Measurements from ENCODE around the gene NMRAL1. TPM values are rescaled to one million over a fixed set of nuclear protein-coding genes. Genes with fewer than 3 reads are reported as not detected.

NMRAL1 gene
- total and polyA plus RNA-seq, 2 experiments from 2014 or later, result 50.7 to 61.7 TPM

DNA sequence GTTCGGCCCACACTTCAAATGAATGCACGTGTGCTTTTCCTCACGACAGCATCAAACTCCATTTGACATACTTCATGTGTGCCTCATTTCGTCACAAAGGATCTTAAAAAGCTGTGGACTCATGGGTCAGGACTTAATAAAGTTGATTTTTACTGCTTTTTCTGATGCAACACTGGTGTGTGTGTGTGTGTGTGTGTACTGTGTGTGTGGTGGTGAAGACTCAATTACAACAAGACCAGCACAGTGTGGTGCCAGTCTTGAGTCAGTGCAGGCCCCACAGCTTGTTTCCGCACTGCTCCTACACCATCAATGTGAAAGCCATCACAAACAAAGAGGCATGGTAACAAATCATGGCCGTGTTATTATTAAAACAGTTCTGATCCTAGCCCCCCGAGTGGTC is 46.5 kb upstream of the NMRAL1 start:
- Histone ChIP-seq H3K4me3 (no peak overlapping the region), H3F3A (replicated peaks; ENCODE audit: low read depth) (peaks cover 9% of the 10 kb centered on the region; the same call in 1 of the 2 replicates), H4K20me1 (replicated peaks; ENCODE audit: insufficient read depth) (peaks cover 15% of the 10 kb centered on the region; the same call in 1 of the 2 replicates), H3K79me2 (replicated peaks; ENCODE audit: insufficient read depth) (peaks cover 41% of the 10 kb centered on the region), H2AFZ (no peak overlapping the region), H3K4me2 (no peak overlapping the region), H3K27me3 (ENCODE audit: insufficient read depth) (no peaks in the 10 kb centered on the region), H3K27ac (ENCODE audit: low read depth) (no peak overlapping the region), H3K9me2 (ENCODE audit: insufficient read depth) (no peaks in the 10 kb centered on the region), H3K4me1 (ENCODE audit: insufficient read depth) (peaks cover 31% of the 10 kb centered on the region), H3K36me3 (ENCODE audit: insufficient read depth) (no peaks in the 10 kb centered on the region)
- peaks cover 5% of the 10 kb centered on the region for H3K27me3 Mint-ChIP-seq (ENCODE audit: insufficient read depth, low read depth, poor library complexity)
- no peak for DNase-seq (ENCODE audit: low spot score)
- H3K27ac Mint-ChIP-seq, result peak overlapping the region; percentile 84
- no peaks in the 10 kb centered on the region for H3K9me3 Mint-ChIP-seq
- ATAC-seq, result no peak
- H3K36me3 Mint-ChIP-seq (ENCODE audit: low read depth), result peaks cover 11% of the 10 kb centered on the region; the same call in 2 of the 3 replicates
- TF ChIP-seq, protein P1, sequence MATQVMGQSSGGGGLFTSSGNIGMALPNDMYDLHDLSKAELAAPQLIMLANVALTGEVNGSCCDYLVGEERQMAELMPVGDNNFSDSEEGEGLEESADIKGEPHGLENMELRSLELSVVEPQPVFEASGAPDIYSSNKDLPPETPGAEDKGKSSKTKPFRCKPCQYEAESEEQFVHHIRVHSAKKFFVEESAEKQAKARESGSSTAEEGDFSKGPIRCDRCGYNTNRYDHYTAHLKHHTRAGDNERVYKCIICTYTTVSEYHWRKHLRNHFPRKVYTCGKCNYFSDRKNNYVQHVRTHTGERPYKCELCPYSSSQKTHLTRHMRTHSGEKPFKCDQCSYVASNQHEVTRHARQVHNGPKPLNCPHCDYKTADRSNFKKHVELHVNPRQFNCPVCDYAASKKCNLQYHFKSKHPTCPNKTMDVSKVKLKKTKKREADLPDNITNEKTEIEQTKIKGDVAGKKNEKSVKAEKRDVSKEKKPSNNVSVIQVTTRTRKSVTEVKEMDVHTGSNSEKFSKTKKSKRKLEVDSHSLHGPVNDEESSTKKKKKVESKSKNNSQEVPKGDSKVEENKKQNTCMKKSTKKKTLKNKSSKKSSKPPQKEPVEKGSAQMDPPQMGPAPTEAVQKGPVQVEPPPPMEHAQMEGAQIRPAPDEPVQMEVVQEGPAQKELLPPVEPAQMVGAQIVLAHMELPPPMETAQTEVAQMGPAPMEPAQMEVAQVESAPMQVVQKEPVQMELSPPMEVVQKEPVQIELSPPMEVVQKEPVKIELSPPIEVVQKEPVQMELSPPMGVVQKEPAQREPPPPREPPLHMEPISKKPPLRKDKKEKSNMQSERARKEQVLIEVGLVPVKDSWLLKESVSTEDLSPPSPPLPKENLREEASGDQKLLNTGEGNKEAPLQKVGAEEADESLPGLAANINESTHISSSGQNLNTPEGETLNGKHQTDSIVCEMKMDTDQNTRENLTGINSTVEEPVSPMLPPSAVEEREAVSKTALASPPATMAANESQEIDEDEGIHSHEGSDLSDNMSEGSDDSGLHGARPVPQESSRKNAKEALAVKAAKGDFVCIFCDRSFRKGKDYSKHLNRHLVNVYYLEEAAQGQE (IDR thresholded peaks at IDR 0.05; ENCODE audit: unreplicated experiment), result no peak
- TF ChIP-seq EZH2phosphoT487 (IDR thresholded peaks at IDR 0.05; ENCODE audit: unreplicated experiment), result no peak
- TF ChIP-seq, protein P2, sequence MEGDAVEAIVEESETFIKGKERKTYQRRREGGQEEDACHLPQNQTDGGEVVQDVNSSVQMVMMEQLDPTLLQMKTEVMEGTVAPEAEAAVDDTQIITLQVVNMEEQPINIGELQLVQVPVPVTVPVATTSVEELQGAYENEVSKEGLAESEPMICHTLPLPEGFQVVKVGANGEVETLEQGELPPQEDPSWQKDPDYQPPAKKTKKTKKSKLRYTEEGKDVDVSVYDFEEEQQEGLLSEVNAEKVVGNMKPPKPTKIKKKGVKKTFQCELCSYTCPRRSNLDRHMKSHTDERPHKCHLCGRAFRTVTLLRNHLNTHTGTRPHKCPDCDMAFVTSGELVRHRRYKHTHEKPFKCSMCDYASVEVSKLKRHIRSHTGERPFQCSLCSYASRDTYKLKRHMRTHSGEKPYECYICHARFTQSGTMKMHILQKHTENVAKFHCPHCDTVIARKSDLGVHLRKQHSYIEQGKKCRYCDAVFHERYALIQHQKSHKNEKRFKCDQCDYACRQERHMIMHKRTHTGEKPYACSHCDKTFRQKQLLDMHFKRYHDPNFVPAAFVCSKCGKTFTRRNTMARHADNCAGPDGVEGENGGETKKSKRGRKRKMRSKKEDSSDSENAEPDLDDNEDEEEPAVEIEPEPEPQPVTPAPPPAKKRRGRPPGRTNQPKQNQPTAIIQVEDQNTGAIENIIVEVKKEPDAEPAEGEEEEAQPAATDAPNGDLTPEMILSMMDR (conservative IDR thresholded peaks at IDR 0.05; ENCODE audit: low read depth in 2 of 2), result no peak
- no peak for TF ChIP-seq STAT1 (IDR thresholded peaks at IDR 0.05; ENCODE audit: unreplicated experiment)
- no peak for TF ChIP-seq ZNF114 (CRISPR knock-in tag; IDR thresholded peaks at IDR 0.05)
- TF ChIP-seq EZH2 (IDR thresholded peaks at IDR 0.05; ENCODE audit: low read depth, unreplicated experiment), result no peak
- no peak for TF ChIP-seq ZNF331 (CRISPR knock-in tag; IDR thresholded peaks at IDR 0.05; ENCODE audit: low read depth)
- H3K4me1 Mint-ChIP-seq, result peaks cover 58% of the 10 kb centered on the region
- no peak overlapping the region; the same call in 2 of the 3 replicates for H3K4me3 Mint-ChIP-seq

DNA sequence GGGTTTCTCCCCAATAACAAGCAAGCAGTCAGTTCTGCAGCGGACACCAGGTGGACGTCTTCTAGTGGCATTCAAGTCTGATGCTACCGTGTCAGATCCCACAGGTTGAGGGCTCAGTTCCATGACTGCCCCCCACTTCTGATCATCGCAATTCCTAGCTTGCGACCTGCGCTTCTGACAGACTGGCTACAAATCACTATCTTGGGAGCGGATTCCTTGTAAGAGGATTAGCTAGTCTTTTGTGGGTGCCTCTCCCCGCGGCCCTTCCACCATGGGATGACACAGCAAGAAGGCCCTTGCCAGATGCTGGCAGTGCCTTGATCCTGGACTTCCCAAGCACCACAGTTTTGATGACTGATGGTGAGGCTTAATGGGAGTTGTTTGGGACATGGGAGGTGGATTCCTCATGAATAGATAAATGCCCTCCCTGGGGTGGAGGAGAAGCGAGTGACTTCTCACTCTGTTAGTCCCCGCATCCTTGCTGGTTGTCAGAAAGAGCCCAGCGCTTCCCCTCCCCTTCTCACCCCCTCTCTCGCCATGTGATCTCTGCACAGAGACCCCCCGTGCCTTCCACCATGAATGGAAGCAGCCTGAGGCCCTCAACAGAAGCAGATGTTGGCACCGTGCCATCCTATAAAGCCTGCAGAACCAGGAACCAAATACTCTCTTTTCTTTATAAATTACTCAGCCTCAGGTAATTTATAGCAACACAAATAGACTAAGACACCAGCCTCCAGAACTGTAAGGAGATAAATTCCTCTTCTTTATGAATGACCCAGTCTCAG is 45.0 kb upstream of the NMRAL1 start:
- H3K9me2 ChIP-seq (ENCODE audit: insufficient read depth), result no peaks in the 10 kb centered on the region
- no peak overlapping the region for H3K4me3 ChIP-seq
- peaks cover 8% of the 10 kb centered on the region; the same call in 1 of the 2 replicates for H3F3A ChIP-seq (replicated peaks; ENCODE audit: low read depth)
- H3K27me3 ChIP-seq (ENCODE audit: insufficient read depth), result no peaks in the 10 kb centered on the region
- ATAC-seq (no peak), DNase-seq (ENCODE audit: low spot score) (no peak)
- Mint-ChIP-seq H3K4me3 (no peak overlapping the region), H3K36me3 (ENCODE audit: low read depth) (peaks cover 11% of the 10 kb centered on the region; the same call in 2 of the 3 replicates), H3K4me1 (peaks cover 64% of the 10 kb centered on the region), H3K27ac (peak overlapping the region; percentile 53), H3K27me3 (ENCODE audit: insufficient read depth, low read depth, poor library complexity) (peaks cover 4% of the 10 kb centered on the region), H3K9me3 (no peaks in the 10 kb centered on the region)
- no peak overlapping the region for H2AFZ ChIP-seq
- no peaks in the 10 kb centered on the region for H3K36me3 ChIP-seq (ENCODE audit: insufficient read depth)
- peaks cover 44% of the 10 kb centered on the region for H3K4me1 ChIP-seq (ENCODE audit: insufficient read depth)
- H3K79me2 ChIP-seq (replicated peaks; ENCODE audit: insufficient read depth), result peaks cover 42% of the 10 kb centered on the region
- H3K27ac ChIP-seq (ENCODE audit: low read depth), result 0 out of 2 replicates have a peak overlapping the region, but pooled peaks have one; percentile 55
- peaks cover 19% of the 10 kb centered on the region for H4K20me1 ChIP-seq (replicated peaks; ENCODE audit: insufficient read depth)
- no peak overlapping the region for H3K4me2 ChIP-seq
- TF ChIP-seq, protein P1 (IDR thresholded peaks at IDR 0.05; ENCODE audit: unreplicated experiment), result no peak
- no peak for TF ChIP-seq ZNF114 (CRISPR knock-in tag; IDR thresholded peaks at IDR 0.05)
- TF ChIP-seq, protein P3, sequence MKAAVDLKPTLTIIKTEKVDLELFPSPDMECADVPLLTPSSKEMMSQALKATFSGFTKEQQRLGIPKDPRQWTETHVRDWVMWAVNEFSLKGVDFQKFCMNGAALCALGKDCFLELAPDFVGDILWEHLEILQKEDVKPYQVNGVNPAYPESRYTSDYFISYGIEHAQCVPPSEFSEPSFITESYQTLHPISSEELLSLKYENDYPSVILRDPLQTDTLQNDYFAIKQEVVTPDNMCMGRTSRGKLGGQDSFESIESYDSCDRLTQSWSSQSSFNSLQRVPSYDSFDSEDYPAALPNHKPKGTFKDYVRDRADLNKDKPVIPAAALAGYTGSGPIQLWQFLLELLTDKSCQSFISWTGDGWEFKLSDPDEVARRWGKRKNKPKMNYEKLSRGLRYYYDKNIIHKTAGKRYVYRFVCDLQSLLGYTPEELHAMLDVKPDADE (IDR thresholded peaks at IDR 0.05), result no peak
- TF ChIP-seq, protein P2 (conservative IDR thresholded peaks at IDR 0.05; ENCODE audit: low read depth in 2 of 2), result no peak

Data from GM23338 (cell line).